Activated CD4-positive, alpha-beta T cell treated with anti-CD3 and anti-CD28 coated beads for 48 hours (primary cell): ENCODE measurements around the gene CSMD2.

Experiments
- DNase-seq: peaks from one replicate; pipeline ENCODE4 v3.0.0-alpha.2; 2020

The CSMD2 gene

GRCh38 chr1:33624261-33624990, 540.6 kb downstream of the CSMD2 start:
- DNase-seq, result no peak

GRCh38 chr1:33623811-33624210, 541.2 kb downstream of the CSMD2 start:
- DNase-seq, result no peak

GRCh38 chr1:33622757-33623156, 542.3 kb downstream of the CSMD2 start:
- DNase-seq, result no peak

- no peak for DNase-seq
Observed at GRCh38 chr1:33618636-33619035, 546.4 kb downstream of the CSMD2 start.

- no peak for DNase-seq
Observed at GRCh38 chr1:33617451-33617850, 547.6 kb downstream of the CSMD2 start.

- no peak for DNase-seq
Observed at GRCh38 chr1:33616780-33617179, 548.2 kb downstream of the CSMD2 start.

- DNase-seq, result no peak
Observed at GRCh38 chr1:33615546-33615945, 549.5 kb downstream of the CSMD2 start.

- no peak for DNase-seq
Observed at GRCh38 chr1:33610864-33611455, 554.1 kb downstream of the CSMD2 start.

- no peak for DNase-seq
Observed at GRCh38 chr1:33610391-33610790, 554.6 kb downstream of the CSMD2 start.

- no peak for DNase-seq
Observed at GRCh38 chr1:33609739-33610138, 555.3 kb downstream of the CSMD2 start.

GRCh38 chr1:33608825-33609400, 556.1 kb downstream of the CSMD2 start:
- no peak for DNase-seq

GRCh38 chr1:33607444-33608005, 557.5 kb downstream of the CSMD2 start:
- DNase-seq, result no peak

- no peak for DNase-seq
Observed at GRCh38 chr1:33606272-33606671, 558.8 kb downstream of the CSMD2 start.

GRCh38 chr1:33602271-33602670, 562.8 kb downstream of the CSMD2 start:
- no peak for DNase-seq

- DNase-seq, result no peak
Observed at GRCh38 chr1:33601751-33602150, 563.3 kb downstream of the CSMD2 start.

- no peak for DNase-seq
Observed at GRCh38 chr1:33599516-33600115, 565.4 kb downstream of the CSMD2 start.

GRCh38 chr1:33588726-33589125, 576.3 kb downstream of the CSMD2 start:
- DNase-seq, result no peak

GRCh38 chr1:33586795-33587194, 578.2 kb downstream of the CSMD2 start:
- no peak for DNase-seq

- DNase-seq, result no peak
Observed at GRCh38 chr1:33586106-33586505, 578.9 kb downstream of the CSMD2 start.

GRCh38 chr1:33583567-33583966, 581.5 kb downstream of the CSMD2 start:
- no peak for DNase-seq

- DNase-seq, result no peak
Observed at GRCh38 chr1:33578557-33579448, 586.2 kb downstream of the CSMD2 start.

- no peak for DNase-seq
Observed at GRCh38 chr1:33577663-33578062, 587.4 kb downstream of the CSMD2 start.
